GM21515 (cell line): ENCODE results near the gene GGT6.

Source experiments
- ATAC-seq: cut with Tn5 transposase; IDR thresholded peaks from one replicate; pipeline ENCODE4 v1.9.1; 2021; ENCODE audit not compliant: unreplicated experiment

Gene GGT6

GRCh38 chr17:4576729-4577322, 16.4 kb upstream of the GGT6 start:
- ATAC-seq, result no peak

GRCh38 chr17:4576161-4576558, 15.8 kb upstream of the GGT6 start:
- ATAC-seq, result no peak

GRCh38 chr17:4574448-4575045, 14.2 kb upstream of the GGT6 start:
- no peak for ATAC-seq

- ATAC-seq, result no peak
Observed at GRCh38 chr17:4573669-4574068, 13.3 kb upstream of the GGT6 start.

GRCh38 chr17:4573115-4573514, 12.7 kb upstream of the GGT6 start:
- no peak for ATAC-seq

GRCh38 chr17:4572131-4572530, 11.8 kb upstream of the GGT6 start:
- ATAC-seq, result no peak

GRCh38 chr17:4569591-4569990, 9.2 kb upstream of the GGT6 start:
- ATAC-seq, result no peak

- no peak for ATAC-seq
Observed at GRCh38 chr17:4566785-4567184, 6.4 kb upstream of the GGT6 start.

GRCh38 chr17:4565209-4566141, 5.1 kb upstream of the GGT6 start:
- no peak for ATAC-seq

GRCh38 chr17:4562015-4562969, 1.9 kb upstream of the GGT6 start:
- no peak for ATAC-seq

GRCh38 chr17:4560837-4561256, 470 bp upstream of the GGT6 start:
- ATAC-seq, result no peak

GRCh38 chr17:4559966-4560365, 411 bp downstream of the GGT6 start:
- no peak for ATAC-seq

GRCh38 chr17:4559139-4559791, 1.1 kb downstream of the GGT6 start:
- ATAC-seq, result no peak

- no peak for ATAC-seq
Observed at GRCh38 chr17:4558347-4558971, 1.9 kb downstream of the GGT6 start.

GRCh38 chr17:4557626-4558346, 2.6 kb downstream of the GGT6 start:
- no peak for ATAC-seq

- no peak for ATAC-seq
Observed at GRCh38 chr17:4556996-4557395, 3.4 kb downstream of the GGT6 start.

GRCh38 chr17:4555873-4556759, 4.3 kb downstream of the GGT6 start:
- ATAC-seq, result no peak
